LNCAP (cell line): Measurements from ENCODE around the gene HIVEP3.

ENCODE experiments used
- CTCF ChIP-seq: fragments of 450-650 bp; IDR thresholded peaks from 2 replicates; pipeline ENCODE4 v1.5.1; 2017; ENCODE audit warnings: mild to moderate bottlenecking

Gene HIVEP3

GRCh38 chr1:41848216-41848952 is 70.3 kb downstream of the HIVEP3 start:
- no peak for TF ChIP-seq CTCF

GRCh38 chr1:41847733-41848132 is 71.0 kb downstream of the HIVEP3 start:
- TF ChIP-seq CTCF = no peak

- no peak for TF ChIP-seq CTCF
Measured at GRCh38 chr1:41846625-41847405, 71.9 kb downstream of the HIVEP3 start.

GRCh38 chr1:41844781-41845272 is 73.9 kb downstream of the HIVEP3 start:
- no peak for TF ChIP-seq CTCF

- TF ChIP-seq CTCF = no peak
Measured at GRCh38 chr1:41844255-41844654, 74.5 kb downstream of the HIVEP3 start.

- no peak for TF ChIP-seq CTCF
Measured at GRCh38 chr1:41842993-41843755, 75.5 kb downstream of the HIVEP3 start.

- TF ChIP-seq CTCF = no peak
Measured at GRCh38 chr1:41842326-41842725, 76.4 kb downstream of the HIVEP3 start.
